IMR-90 (cell line): ENCODE measurements around the gene NME7. TPM values are rescaled to one million over a fixed set of nuclear protein-coding genes. Genes with fewer than 3 reads are reported as not detected.

Experiments used
- ATAC-seq: fragments of 200-7000 bp; cut with Tn5 transposase; 2 replicates; pipeline ENCODE4 v1.9.1; 2020; ENCODE audit warnings: low read depth, mild to moderate bottlenecking, moderate library complexity
- BruUV-seq: library from RNA; stranded (reverse); fragments of 400-500 nt; replicated peaks from 2 replicates; lab custom pipeline; 2021; lab: Mats Ljungman, UMichigan
- CTCF ChIA-PET: fragments of 300-600 bp; formaldehyde crosslinking; extraction: SDS; loops from one replicate; lab custom pipeline; 2021; ENCODE audit warnings: antibody characterized with exemption; lab: Yijun Ruan, JAX
- POLR2A ChIA-PET: fragments of 300-600 bp; sonication (Branson Sonifier 250); formaldehyde crosslinking; loops from one replicate; lab custom pipeline; 2022; ENCODE audit warnings: antibody characterized with exemption; ENCODE audit not compliant: unreplicated experiment; lab: Charles Lee
- DNase-seq: peaks from one replicate; pipeline ENCODE4 v3.0.0; 2013
- H2AFZ ChIP-seq: replicated peaks from 2 replicates; pipeline ENCODE3; 2013; ENCODE audit warnings: low read length, mild to moderate bottlenecking; ENCODE audit not compliant: poor library complexity
- H2AK5ac ChIP-seq: 2 replicates; pipeline ENCODE4 v1.6.1; 2013; ENCODE audit warnings: low read depth, low read length, inconsistent platforms
- H2AK9ac ChIP-seq: replicated peaks from 2 replicates; pipeline ENCODE3; 2013; ENCODE audit warnings: mild to moderate bottlenecking, low read depth, low read length, moderate library complexity; ENCODE audit not compliant: poor library complexity
- H2BK120ac ChIP-seq: 2 replicates; pipeline ENCODE4 v1.6.1; 2013; ENCODE audit warnings: low read depth, low read length, inconsistent platforms
- H2BK15ac ChIP-seq: 3 replicates; pipeline ENCODE4 v1.6.1; 2013; ENCODE audit warnings: low read depth, low read length, inconsistent platforms
- H2BK20ac ChIP-seq: 2 replicates; pipeline ENCODE4 v1.6.1; 2013; ENCODE audit warnings: low read depth, mild to moderate bottlenecking, inconsistent platforms, low read length, moderate library complexity
- H2BK5ac ChIP-seq: 2 replicates; pipeline ENCODE4 v1.6.1; 2013; ENCODE audit warnings: mild to moderate bottlenecking, low read depth, low read length, inconsistent platforms; ENCODE audit not compliant: poor library complexity, severe bottlenecking
- H3K14ac ChIP-seq: replicated peaks from 2 replicates; pipeline ENCODE4 v1.6.1; 2013; ENCODE audit warnings: low read depth, low read length, inconsistent platforms
- H3K18ac ChIP-seq: 2 replicates; pipeline ENCODE4 v1.6.1; 2013; ENCODE audit warnings: low read depth, low read length, control low read depth
- H3K23ac ChIP-seq: 2 replicates; pipeline ENCODE4 v1.6.1; 2013; ENCODE audit warnings: low read depth, low read length, inconsistent platforms
- H3K27ac ChIP-seq: 2 replicates; pipeline ENCODE4 v1.5.1; 2013; ENCODE audit warnings: mild to moderate bottlenecking, control low read depth, low read length; ENCODE audit not compliant: insufficient read depth
- H3K27me3 ChIP-seq: 2 replicates; pipeline ENCODE4 v1.6.1; 2013; ENCODE audit warnings: low read length; ENCODE audit not compliant: control insufficient read depth, insufficient read depth
- H3K36me3 ChIP-seq: 2 replicates; pipeline ENCODE4 v1.6.1; 2013; ENCODE audit warnings: low read length, mixed read lengths; ENCODE audit not compliant: control insufficient read depth, insufficient read depth
- H3K4ac ChIP-seq: 2 replicates; pipeline ENCODE4 v1.6.1; 2013; ENCODE audit warnings: low read depth, low read length, inconsistent platforms
- H3K4me1 ChIP-seq: 2 replicates; pipeline ENCODE4 v1.6.1; 2013; ENCODE audit warnings: low read length, mixed read lengths; ENCODE audit not compliant: control insufficient read depth, insufficient read depth
- H3K4me2 ChIP-seq: 2 replicates; pipeline ENCODE4 v1.6.1; 2013; ENCODE audit warnings: low read depth, mild to moderate bottlenecking, control low read depth, low read length, moderate library complexity
- H3K4me3 ChIP-seq: 2 replicates; pipeline ENCODE4 v1.5.1; 2013; ENCODE audit warnings: low read depth, mild to moderate bottlenecking, control low read depth, low read length, moderate library complexity; ENCODE audit not compliant: insufficient read depth
- H3K56ac ChIP-seq: 2 replicates; pipeline ENCODE4 v1.6.1; 2013; ENCODE audit warnings: low read length, inconsistent platforms; ENCODE audit not compliant: insufficient read depth; ENCODE audit errors: extremely low read depth
- H3K79me1 ChIP-seq, 2 experiments: 2 replicates each; pipeline ENCODE4 v1.6.1; 2013; ENCODE audit warnings: low read length in 2 of 2, inconsistent platforms in 1 of 2, low read depth in 1 of 2
- H3K9ac ChIP-seq: 2 replicates; pipeline ENCODE4 v1.6.1; 2013; ENCODE audit warnings: low read depth, low read length, control low read depth
- H3K9me1 ChIP-seq: 2 replicates; pipeline ENCODE4 v1.6.1; 2013; ENCODE audit warnings: low read length, inconsistent platforms; ENCODE audit not compliant: insufficient read depth
- H3K9me3 ChIP-seq: 2 replicates; pipeline ENCODE4 v1.6.1; 2013; ENCODE audit warnings: low read length; ENCODE audit not compliant: control insufficient read depth, insufficient read depth
- H4K20me1 ChIP-seq: 2 replicates; pipeline ENCODE4 v1.6.1; 2013; ENCODE audit warnings: low read length, inconsistent platforms; ENCODE audit not compliant: insufficient read depth
- H4K5ac ChIP-seq: 2 replicates; pipeline ENCODE4 v1.6.1; 2013; ENCODE audit warnings: mild to moderate bottlenecking, low read depth, low read length, control low read depth
- H4K8ac ChIP-seq, 2 experiments: 2 replicates each; pipeline ENCODE4 v1.6.1; 2013; ENCODE audit warnings: low read depth in 2 of 2, low read length in 2 of 2, control low read depth in 1 of 2, inconsistent platforms in 1 of 2
- H4K91ac ChIP-seq: 2 replicates; pipeline ENCODE4 v1.6.1; 2013; ENCODE audit warnings: low read depth, low read length, inconsistent platforms; ENCODE audit not compliant: insufficient read depth
- CHD1 ChIP-seq: IDR thresholded peaks from 2 replicates; pipeline ENCODE4 v1.6.1; 2012; ENCODE audit warnings: low read depth, low read length, improper control_type of control experiment
- ELK1 ChIP-seq: fragments of 150-350 bp; IDR thresholded peaks from 2 replicates; pipeline ENCODE4 v1.6.1; 2016; ENCODE audit warnings: low read depth, mild to moderate bottlenecking, low read length, moderate library complexity, borderline replicate concordance
- FOS ChIP-seq: fragments of 150-350 bp; IDR thresholded peaks from 2 replicates; pipeline ENCODE4 v1.6.1; 2016; ENCODE audit warnings: low read depth, low read length
- MAZ ChIP-seq: IDR thresholded peaks from 2 replicates; pipeline ENCODE4 v1.6.1; 2012; ENCODE audit warnings: low read depth, mild to moderate bottlenecking, low read length, improper control_type of control experiment, moderate library complexity, borderline replicate concordance
- POLR2A ChIP-seq: IDR thresholded peaks from 2 replicates; pipeline ENCODE4 v1.6.1; 2012; ENCODE audit warnings: mild to moderate bottlenecking, low read depth, low read length
- RCOR1 ChIP-seq: IDR thresholded peaks from 2 replicates; pipeline ENCODE4 v1.6.1; 2012; ENCODE audit warnings: mild to moderate bottlenecking, low read length, improper control_type of control experiment; ENCODE audit not compliant: insufficient replicate concordance
- WGBS, 2 experiments: methylation state at CpG; one replicate each; pipeline versions ENCODE4 v1.1.5 to v1.1.7; 2013; ENCODE audit warnings: missing lambda C conversion rate in 2 of 2; ENCODE audit not compliant: insufficient read length in 1 of 2; ENCODE audit errors: extremely low coverage in 2 of 2; 5-methylcytosine and 5-hydroxymethylcytosine counted together
- dilution Hi-C: fragments of 300-500 bp; cut with HindIII; formaldehyde crosslinking; loops from one replicate; pipeline ENCODE4 v1.14.3; 2018; ENCODE audit warnings: low sequenced_read_pairs; ENCODE audit not compliant: unreplicated experiment
- in situ Hi-C: fragments of 300-500 bp; cut with MboI; formaldehyde crosslinking; loops from 3 replicates; pipeline ENCODE4 v1.14.3; 2019; ENCODE audit warnings: low sequenced_read_pairs, inconsistent platforms, mixed read lengths
- intact Hi-C: fragments of 100-400 bp; cut with micrococcal nuclease; formaldehyde crosslinking; loops from 2 replicates; pipeline ENCODE4 v1.10.0; 2022
- polyA plus RNA-seq, 3 experiments: library from polyadenylated mRNA; depleted of rRNA; stranded (reverse); fragments of >200 nt; gene quantifications; 2 replicates each; pipeline ENCODE4 v1.2.3, GENCODE V29; 2012; ENCODE audit warnings: low replicate concordance in 1 of 3
- total RNA-seq: library from RNA; depleted of rRNA; stranded (reverse); fragments of >200 nt; gene quantifications from 2 replicates; pipeline ENCODE4 v1.2.3, GENCODE V29; 2012

The NME7 gene
- total and polyA plus RNA-seq, 2 of the 4 experiments (the other 2 are of a cell fraction): 18.3 to 22.4 TPM

- Histone ChIP-seq H3K56ac (no peak overlapping the region), H3K9ac (no peak overlapping the region), H4K8ac (no peak overlapping the region), H2BK15ac (no peak overlapping the region), H3K36me3 (no peaks in the 10 kb centered on the region; the same call in 1 of the 2 replicates), H4K91ac (no peak overlapping the region), H3K4me1 (no peaks in the 10 kb centered on the region), H3K23ac (no peak overlapping the region), H3K4me2 (no peak overlapping the region), H2BK20ac (no peak overlapping the region), H2AFZ (no peak overlapping the region), H3K9me3 (no peaks in the 10 kb centered on the region), H2BK5ac (no peak overlapping the region), H3K4me3 (no peak overlapping the region), H3K14ac (peak overlapping the region; percentile 60; the same call in 1 of the 2 replicates), H3K9me1 (no peaks in the 10 kb centered on the region), H2AK5ac (no peak overlapping the region), H3K4ac (no peak overlapping the region), H4K5ac (no peak overlapping the region), H3K18ac (no peak overlapping the region), H2BK120ac (no peak overlapping the region), H3K27me3 (no peaks in the 10 kb centered on the region), H3K79me1 (no peaks in the 10 kb centered on the region), H4K20me1 (no peaks in the 10 kb centered on the region), H3K27ac (no peak overlapping the region), H2AK9ac (no peak overlapping the region)
- intact Hi-C loops: no loop called here
- dilution Hi-C loops: no loop called here
- no peak for TF ChIP-seq CHD1
- no peak for TF ChIP-seq ELK1
- no peak for TF ChIP-seq FOS
- TF ChIP-seq RCOR1: no peak
- no peak for TF ChIP-seq MAZ
- TF ChIP-seq POLR2A: no peak
- DNase-seq (peak; percentile 30), ATAC-seq (no peak)
- POLR2A ChIA-PET: no interaction called here
- WGBS, 2 experiments: no CpG with 5 or more reads among the region's 5 CpGs
- in situ Hi-C loops: no loop called here
- BruUV-seq: no TSS peak
- CTCF ChIA-PET: no interaction called here
Measured at GRCh38 chr1:169163059-169163458, 204.5 kb downstream of the NME7 start.
